ENCODE measurements around the gene ZNF747.
A peak's percentile ranks its signal among the peaks of the same experiment; 100 is the strongest.

The ZNF747 gene

DNA sequence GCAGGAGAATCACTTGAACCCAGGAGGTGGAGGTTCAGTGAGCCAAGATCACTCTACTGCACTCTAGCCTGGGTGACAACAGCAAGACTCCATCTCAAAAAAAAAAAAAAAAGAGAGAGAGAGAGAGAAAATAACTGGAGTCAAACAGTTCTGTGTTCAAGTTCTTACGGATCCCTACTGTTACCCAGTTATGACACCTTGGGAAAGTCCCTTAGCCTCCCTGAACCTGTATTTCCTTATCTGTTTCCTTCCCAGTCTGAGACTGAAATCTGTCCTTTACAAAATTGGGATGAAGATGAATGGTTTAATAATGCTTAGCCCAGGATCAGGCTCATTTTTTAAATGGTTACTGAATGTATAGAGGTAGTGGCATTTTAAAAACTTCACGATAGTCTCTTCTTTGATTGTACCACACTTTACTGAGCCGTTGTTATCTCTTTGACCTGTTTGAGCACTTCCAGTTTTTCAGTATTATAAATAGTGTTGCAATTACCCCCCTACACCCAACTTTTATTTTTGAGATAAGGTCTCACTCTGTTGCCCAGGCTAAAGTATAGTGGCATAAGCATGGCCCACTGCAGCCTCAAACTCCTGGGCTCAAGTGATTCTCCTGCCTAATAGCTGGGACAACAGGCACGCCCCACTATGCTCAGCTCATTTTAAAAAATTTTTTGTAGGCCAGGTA lies 25.4 kb downstream of the ZNF747 start:
- POLR2A ChIA-PET, result interaction anchor here (0.8 to 1.7 kb wide), 4 partner anchors 16 to 63 kb away, joined by 3 to 10 read pairs (median 5); partner anchors contain the start of gene ZNF747

DNA sequence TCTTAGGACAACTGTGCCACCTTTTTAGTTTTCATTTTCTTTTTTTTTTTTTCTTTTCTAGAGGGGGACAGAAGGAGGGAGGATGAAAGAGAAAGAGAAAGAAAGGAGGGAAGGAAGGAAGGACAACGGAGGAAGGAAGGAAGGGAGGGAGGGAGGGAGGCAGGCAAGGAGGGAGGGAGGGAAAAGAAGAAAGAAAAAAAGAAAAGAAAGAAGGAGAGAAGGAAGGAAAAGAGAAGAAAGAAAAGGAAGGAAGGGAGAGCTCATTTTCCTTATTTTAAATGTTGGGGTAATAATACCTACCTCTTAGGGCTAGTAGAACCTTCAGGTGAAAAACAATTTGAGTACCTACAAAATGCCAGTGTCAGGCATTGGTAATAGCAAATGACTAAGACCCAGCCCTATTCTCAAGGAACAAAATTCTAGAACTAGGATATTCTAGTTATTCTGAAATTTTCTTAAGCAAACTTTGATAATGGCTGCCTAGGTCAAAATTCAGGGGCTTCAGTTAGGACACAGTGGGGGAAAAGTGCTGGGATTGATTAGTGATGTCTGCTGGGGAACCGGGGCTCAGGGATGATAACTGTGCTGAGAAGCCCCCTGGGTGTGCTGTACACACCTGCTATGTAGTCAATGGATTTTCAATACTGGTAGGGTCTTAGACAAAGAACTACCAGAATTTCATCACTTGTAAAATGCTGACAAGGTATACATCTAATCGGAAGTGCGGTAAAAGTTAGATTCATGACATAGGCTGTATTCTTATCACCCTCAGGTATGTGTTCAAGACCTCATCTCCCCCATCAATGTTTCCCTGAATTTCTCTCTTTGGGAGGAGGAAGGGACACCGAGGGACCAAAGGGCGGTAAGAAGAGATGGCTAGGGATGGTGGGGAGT lies 31.0 kb downstream of the ZNF747 start:
- TF ChIP-seq, protein P1, sequence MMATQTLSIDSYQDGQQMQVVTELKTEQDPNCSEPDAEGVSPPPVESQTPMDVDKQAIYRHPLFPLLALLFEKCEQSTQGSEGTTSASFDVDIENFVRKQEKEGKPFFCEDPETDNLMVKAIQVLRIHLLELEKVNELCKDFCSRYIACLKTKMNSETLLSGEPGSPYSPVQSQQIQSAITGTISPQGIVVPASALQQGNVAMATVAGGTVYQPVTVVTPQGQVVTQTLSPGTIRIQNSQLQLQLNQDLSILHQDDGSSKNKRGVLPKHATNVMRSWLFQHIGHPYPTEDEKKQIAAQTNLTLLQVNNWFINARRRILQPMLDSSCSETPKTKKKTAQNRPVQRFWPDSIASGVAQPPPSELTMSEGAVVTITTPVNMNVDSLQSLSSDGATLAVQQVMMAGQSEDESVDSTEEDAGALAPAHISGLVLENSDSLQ (IDR thresholded peaks at IDR 0.05), result no peak
- TF ChIP-seq ELF4 (IDR thresholded peaks at IDR 0.05), result no peak
- no peak for TF ChIP-seq SP1 (IDR thresholded peaks at IDR 0.05)
- no peak for TF ChIP-seq FOXA1 (IDR thresholded peaks at IDR 0.05)
- TF ChIP-seq HDGF (IDR thresholded peaks at IDR 0.05; ENCODE audit: borderline replicate concordance), result no peak
- ChIA-PET POLR2A (interaction anchor here (1.6 kb wide), 1 partner anchor 21 kb away, joined by 4 read pairs; no protein-coding TSS in a partner anchor), CTCF (no interaction called here)

More for the DNA sequence above, 25.4 kb downstream of the ZNF747 start:
- TF ChIP-seq BHLHE40 (IDR thresholded peaks at IDR 0.05; ENCODE audit: borderline replicate concordance), result no peak
- no peak for TF ChIP-seq ARNT (IDR thresholded peaks at IDR 0.05)
- TF ChIP-seq, protein P1 (IDR thresholded peaks at IDR 0.05), result no peak
- TF ChIP-seq SUZ12 (IDR thresholded peaks at IDR 0.05), result no peak
- TF ChIP-seq FOXA1 (IDR thresholded peaks at IDR 0.05), result no peak
- TF ChIP-seq SP1 (IDR thresholded peaks at IDR 0.05), result no peak
- TF ChIP-seq FOXM1 (IDR thresholded peaks at IDR 0.05; ENCODE audit: borderline replicate concordance), result no peak
- no peak for TF ChIP-seq CTBP1 (IDR thresholded peaks at IDR 0.05; ENCODE audit: borderline replicate concordance)
- no peak for TF ChIP-seq LEF1 (IDR thresholded peaks at IDR 0.05; ENCODE audit: borderline replicate concordance)
- TF ChIP-seq ELF4 (IDR thresholded peaks at IDR 0.05), result no peak
- TF ChIP-seq L3MBTL2 (conservative IDR thresholded peaks at IDR 0.05), result no peak
- TF ChIP-seq TARDBP (IDR thresholded peaks at IDR 0.05), result no peak
- no peak for TF ChIP-seq FOXK2 (IDR thresholded peaks at IDR 0.05)
- no peak for TF ChIP-seq HDGF (IDR thresholded peaks at IDR 0.05; ENCODE audit: borderline replicate concordance)
- TF ChIP-seq ZNF384 (IDR thresholded peaks at IDR 0.05), result no peak
- no peak for TF ChIP-seq NFRKB (IDR thresholded peaks at IDR 0.05)
- no peak for DNase-seq (ENCODE audit: extremely low spot score)
- CTCF ChIA-PET, result interaction anchor here (0.8 kb wide), 1 partner anchor 32 kb away, joined by 5 read pairs; no protein-coding TSS in a partner anchor

DNA sequence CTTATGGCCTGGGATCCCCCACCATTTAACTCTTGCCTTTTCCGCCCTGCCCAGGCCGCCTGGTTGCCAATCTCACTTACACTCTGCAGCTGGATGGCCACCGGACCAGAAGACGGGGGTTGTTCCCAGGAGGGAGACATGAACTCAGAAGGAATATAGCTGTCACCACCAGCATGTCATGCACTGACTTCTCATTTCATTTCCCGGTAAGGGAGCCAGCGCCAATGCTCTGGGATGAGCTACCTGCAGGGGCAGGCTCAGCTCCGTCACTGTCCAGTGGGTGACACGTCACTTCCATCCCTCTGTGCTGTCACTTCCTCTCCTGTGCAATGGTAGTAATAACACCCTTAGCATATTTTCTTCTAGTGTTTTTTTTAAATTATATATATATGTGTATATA lies 35.4 kb downstream of the ZNF747 start:
- no peak for TF ChIP-seq LEF1 (IDR thresholded peaks at IDR 0.05; ENCODE audit: borderline replicate concordance)
- TF ChIP-seq TARDBP (IDR thresholded peaks at IDR 0.05), result no peak
- TF ChIP-seq FOXM1 (IDR thresholded peaks at IDR 0.05; ENCODE audit: borderline replicate concordance), result no peak
- no peak for TF ChIP-seq FOXK2 (IDR thresholded peaks at IDR 0.05)
- TF ChIP-seq ARNT (IDR thresholded peaks at IDR 0.05), result no peak
- TF ChIP-seq, protein P1 (IDR thresholded peaks at IDR 0.05), result no peak
- TF ChIP-seq HDGF (IDR thresholded peaks at IDR 0.05; ENCODE audit: borderline replicate concordance), result no peak
- no peak for TF ChIP-seq L3MBTL2 (conservative IDR thresholded peaks at IDR 0.05)
- TF ChIP-seq SP1 (IDR thresholded peaks at IDR 0.05), result no peak
- no peak for TF ChIP-seq BHLHE40 (IDR thresholded peaks at IDR 0.05; ENCODE audit: borderline replicate concordance)
- TF ChIP-seq SUZ12 (IDR thresholded peaks at IDR 0.05), result no peak
- TF ChIP-seq ZNF384 (IDR thresholded peaks at IDR 0.05), result no peak
- no peak for TF ChIP-seq FOXA1 (IDR thresholded peaks at IDR 0.05)
- TF ChIP-seq NFRKB (IDR thresholded peaks at IDR 0.05), result no peak
- ChIA-PET CTCF (interaction anchor here (0.6 to 1.0 kb wide), 2 partner anchors 11 to 116 kb away, joined by 3 read pairs; no protein-coding TSS in a partner anchor), POLR2A (interaction anchor here (0.9 kb wide), 1 partner anchor 23 kb away, joined by 3 read pairs; no protein-coding TSS in a partner anchor)
- DNase-seq (ENCODE audit: extremely low spot score), result no peak

More for the DNA sequence above, 31.0 kb downstream of the ZNF747 start:
- DNase-seq (ENCODE audit: extremely low spot score), result no peak

DNA sequence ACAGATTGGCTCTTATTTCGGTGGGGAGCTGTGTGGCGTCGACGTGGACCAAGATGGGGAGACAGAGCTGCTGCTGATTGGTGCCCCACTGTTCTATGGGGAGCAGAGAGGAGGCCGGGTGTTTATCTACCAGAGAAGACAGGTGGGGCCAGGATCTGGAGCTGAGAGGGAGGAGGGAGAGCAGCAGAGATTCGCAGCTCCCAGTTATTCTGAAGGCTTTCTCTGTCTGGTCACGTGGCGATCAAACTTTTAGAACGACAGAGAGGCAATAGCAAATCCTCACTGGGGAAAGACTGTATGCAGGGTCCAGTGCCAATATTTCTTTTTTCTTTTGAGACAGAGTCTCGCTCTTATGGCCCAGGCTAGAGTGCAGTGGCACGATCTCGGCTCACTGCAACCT lies 39.9 kb downstream of the ZNF747 start:
- DNase-seq (ENCODE audit: extremely low spot score), result no peak
- POLR2A ChIA-PET, result interaction anchor here (1.4 kb wide), 1 partner anchor 40 kb away, joined by 4 read pairs; the partner anchor contains the start of gene ZNF747
- CTCF ChIA-PET, result interaction anchor here (0.7 to 1.4 kb wide), 2 partner anchors 14 to 17 kb away, joined by 3 read pairs; no protein-coding TSS in a partner anchor
- no peak for TF ChIP-seq FOXK2 (IDR thresholded peaks at IDR 0.05)
- no peak for TF ChIP-seq FOXM1 (IDR thresholded peaks at IDR 0.05; ENCODE audit: borderline replicate concordance)
- no peak for TF ChIP-seq BHLHE40 (IDR thresholded peaks at IDR 0.05; ENCODE audit: borderline replicate concordance)

DNA sequence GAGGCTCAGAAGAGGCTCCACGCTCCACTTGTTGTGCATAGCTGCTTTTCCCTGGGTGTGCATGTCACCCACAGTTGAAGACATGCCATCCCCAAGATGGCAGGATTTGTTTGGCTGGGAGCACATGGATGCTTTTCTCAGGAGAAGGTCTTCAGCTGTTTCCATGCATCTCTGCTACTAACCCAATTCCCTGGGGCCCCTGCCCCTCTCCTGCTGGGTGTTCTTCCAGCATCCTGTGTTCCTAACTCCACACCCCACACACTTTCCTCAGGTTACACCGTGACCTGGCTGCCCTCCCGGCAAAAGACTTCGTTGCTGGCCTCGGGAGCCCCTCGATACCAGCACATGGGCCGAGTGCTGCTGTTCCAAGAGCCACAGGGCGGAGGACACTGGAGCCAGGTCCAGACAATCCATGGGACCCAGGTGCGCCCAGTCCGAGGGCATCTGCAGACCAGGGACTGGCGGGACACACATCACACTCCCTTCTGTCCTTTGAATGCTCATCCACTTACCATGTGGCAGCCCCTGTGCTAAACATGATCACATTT lies 40.6 kb downstream of the ZNF747 start:
- TF ChIP-seq L3MBTL2 (conservative IDR thresholded peaks at IDR 0.05) (peak; percentile 35; the same call in 1 of the 2 replicates), SUZ12 (IDR thresholded peaks at IDR 0.05) (no peak), TARDBP (IDR thresholded peaks at IDR 0.05) (no peak)
- CTCF ChIA-PET, result interaction anchor here (0.7 to 1.4 kb wide), 2 partner anchors 14 to 17 kb away, joined by 3 read pairs; no protein-coding TSS in a partner anchor
- no peak for DNase-seq (ENCODE audit: extremely low spot score)
- POLR2A ChIA-PET, result interaction anchor here (1.4 kb wide), 1 partner anchor 41 kb away, joined by 4 read pairs; the partner anchor contains the start of gene ZNF747

All from HEK293T (cell line).